Right lobe of liver (tissue), 4 donors: ENCODE measurements around the gene TSHR.
"Not testable (repeated sequence)": the region's sequence is repeated elsewhere in the genome, so short reads cannot be mapped to it uniquely, and the experiment has no call there.

Source experiments
- CTCF ChIP-seq, 4 donors: fragments of 200-600 bp in 3 of 4; fragments of 450-650 bp in 1 of 4; IDR thresholded peaks; one replicate each; pipeline versions ENCODE4 v1.5.1 to v1.8.0; 2016 to 2022; ENCODE audit warnings: antibody characterized with exemption in 4 of 4, mild to moderate bottlenecking in 2 of 4
- POLR2A ChIP-seq: fragments of 450-650 bp; IDR thresholded peaks from one replicate; pipeline ENCODE4 v1.6.1; 2017; ENCODE audit warnings: antibody characterized with exemption, mild to moderate bottlenecking
- donor health status: DM: no; HTN: no; CAD: no.
- donor health status: DM: no; HTN: no; CAD: no.
- donor health status: DM: no; HTN: yes; CAD: no.

GRCh38 chr14:81019113-81019512 lies 63.7 kb downstream of the TSHR start:
- TF ChIP-seq CTCF (IDR thresholded peaks at IDR 0.05); POLR2A: not testable (repeated sequence)
